GM10248 (cell line): ENCODE results near the gene METTL15.
"Not testable (repeated sequence)": the region's sequence is repeated elsewhere in the genome, so short reads cannot be mapped to it uniquely, and the experiment has no call there.

Experiments used
- CTCF ChIA-PET: fragments of 300-600 bp; sonication (Branson Sonifier 250); formaldehyde crosslinking; extraction: SDS; loops from one replicate; lab custom pipeline; 2021; ENCODE audit warnings: antibody characterized with exemption; lab: Yijun Ruan, JAX
- POLR2A ChIA-PET: fragments of 350-650 bp; sonication (Branson Sonifier 250); formaldehyde crosslinking; extraction: SDS; loops from one replicate; lab custom pipeline; 2020; ENCODE audit warnings: antibody characterized with exemption; lab: Yijun Ruan, JAX
- DNase-seq: peaks from one replicate; pipeline ENCODE4 v3.0.0; 2012; ENCODE audit errors: extremely low spot score
- TF ChIP-seq, protein P1 (sequence below): IDR thresholded peaks from 2 replicates; pipeline ENCODE4 v1.5.1; 2012; ENCODE audit warnings: mild to moderate bottlenecking, low read depth; ENCODE audit errors: extremely low read depth, missing control alignments, control extremely low read depth

The METTL15 gene

GRCh38 chr11:28366549-28367346 lies 258.6 kb downstream of the METTL15 start:
- ChIA-PET POLR2A (no interaction called here), CTCF (interaction anchor here (0.6 kb wide), 1 partner anchor 375 kb away, joined by 3 read pairs; no protein-coding TSS in a partner anchor)
- no peak for DNase-seq
- TF ChIP-seq, protein P1, sequence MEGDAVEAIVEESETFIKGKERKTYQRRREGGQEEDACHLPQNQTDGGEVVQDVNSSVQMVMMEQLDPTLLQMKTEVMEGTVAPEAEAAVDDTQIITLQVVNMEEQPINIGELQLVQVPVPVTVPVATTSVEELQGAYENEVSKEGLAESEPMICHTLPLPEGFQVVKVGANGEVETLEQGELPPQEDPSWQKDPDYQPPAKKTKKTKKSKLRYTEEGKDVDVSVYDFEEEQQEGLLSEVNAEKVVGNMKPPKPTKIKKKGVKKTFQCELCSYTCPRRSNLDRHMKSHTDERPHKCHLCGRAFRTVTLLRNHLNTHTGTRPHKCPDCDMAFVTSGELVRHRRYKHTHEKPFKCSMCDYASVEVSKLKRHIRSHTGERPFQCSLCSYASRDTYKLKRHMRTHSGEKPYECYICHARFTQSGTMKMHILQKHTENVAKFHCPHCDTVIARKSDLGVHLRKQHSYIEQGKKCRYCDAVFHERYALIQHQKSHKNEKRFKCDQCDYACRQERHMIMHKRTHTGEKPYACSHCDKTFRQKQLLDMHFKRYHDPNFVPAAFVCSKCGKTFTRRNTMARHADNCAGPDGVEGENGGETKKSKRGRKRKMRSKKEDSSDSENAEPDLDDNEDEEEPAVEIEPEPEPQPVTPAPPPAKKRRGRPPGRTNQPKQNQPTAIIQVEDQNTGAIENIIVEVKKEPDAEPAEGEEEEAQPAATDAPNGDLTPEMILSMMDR, result no peak

DNA sequence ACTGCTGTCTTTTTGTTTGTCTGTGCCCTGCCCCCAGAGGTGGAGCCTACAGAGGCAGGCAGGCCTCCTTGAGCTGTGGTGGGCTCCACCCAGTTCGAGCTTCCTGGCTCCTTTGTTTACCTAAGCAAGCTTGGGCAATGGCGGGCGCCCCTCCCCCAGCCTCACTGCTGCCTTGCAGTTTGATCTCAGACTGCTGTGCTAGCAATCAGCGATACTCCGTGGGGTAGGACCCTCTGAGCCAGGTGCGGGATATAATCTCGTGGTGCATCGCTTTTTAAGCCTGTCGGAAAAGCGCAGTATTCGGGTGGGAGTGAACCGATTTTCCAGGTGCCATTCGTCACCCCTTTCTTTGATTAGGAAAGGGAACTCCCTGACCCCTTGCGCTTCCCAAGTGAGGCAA lies 269.9 kb downstream of the METTL15 start:
- CTCF ChIA-PET, POLR2A ChIA-PET, DNase-seq: not testable (repeated sequence)
